ENCODE data around the gene MROH7.

MROH7 gene

DNA sequence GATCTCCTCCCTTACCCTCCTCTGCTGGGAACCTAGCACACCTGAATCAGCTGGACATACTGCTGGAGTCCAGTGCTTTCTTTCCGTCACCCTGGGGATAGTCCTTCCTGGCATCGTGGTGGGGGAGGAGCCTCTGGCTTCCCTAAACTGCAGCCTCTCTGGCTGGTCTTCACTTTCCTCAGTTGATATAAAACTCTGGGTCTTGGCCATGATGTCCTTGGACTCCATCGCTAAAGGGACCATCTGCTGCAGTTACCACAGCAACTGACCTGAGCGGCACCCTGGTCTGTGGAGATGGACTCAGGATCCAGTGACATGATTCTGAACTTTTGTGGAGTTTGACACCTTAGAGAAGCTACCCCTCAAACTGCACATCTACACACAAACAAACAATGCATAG, 99.9 kb downstream of the MROH7 start:
- TF ChIP-seq ZNF274 (IDR thresholded peaks at IDR 0.05; ENCODE audit: low read depth, low read length): no peak
- H3K36me3 ChIP-seq (ENCODE audit: insufficient read depth, insufficient read length, low read length): peaks cover 76% of the 10 kb centered on the region

DNA sequence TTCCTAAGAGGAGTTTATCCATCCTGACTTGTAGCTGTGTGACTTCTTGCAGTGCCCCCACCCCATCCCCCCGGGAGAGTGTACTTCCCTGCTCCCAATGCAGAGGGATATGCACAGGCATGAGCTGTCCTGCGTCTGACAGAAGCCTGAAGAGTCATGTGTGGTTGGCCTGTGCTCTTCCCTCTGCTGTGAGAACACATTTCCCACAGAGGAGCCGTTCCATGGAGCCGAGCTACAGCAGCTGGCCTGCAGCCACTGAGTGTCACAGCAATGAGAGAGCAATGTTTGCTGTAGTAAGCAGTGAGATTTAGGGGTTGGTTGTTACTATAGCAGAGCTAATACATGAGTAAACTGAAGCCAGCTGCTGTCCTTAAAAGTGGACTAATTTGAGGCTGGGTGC, 100.7 kb downstream of the MROH7 start:
- no peak for TF ChIP-seq YY1 (IDR thresholded peaks at IDR 0.05; ENCODE audit: insufficient read depth, insufficient read length)
- no peak for TF ChIP-seq SUZ12 (IDR thresholded peaks at IDR 0.05; ENCODE audit: extremely low read depth, insufficient read depth, insufficient read length)
- no peak for TF ChIP-seq ZNF274 (IDR thresholded peaks at IDR 0.05; ENCODE audit: low read depth, low read length)
- DNase-seq (ENCODE audit: low read depth, low spot score): no peak
- Histone ChIP-seq H3K9ac (ENCODE audit: insufficient read length, low read depth) (no peak overlapping the region), H3K36me3 (ENCODE audit: insufficient read depth, insufficient read length, low read length) (peaks cover 68% of the 10 kb centered on the region), H3K4me1 (ENCODE audit: insufficient read depth, insufficient read length) (peaks cover 9% of the 10 kb centered on the region), H3K9me3 (ENCODE audit: insufficient read depth, low read length) (no peaks in the 10 kb centered on the region), H3K4me3 (ENCODE audit: insufficient read length, low read depth) (no peak overlapping the region), H3K27me3 (ENCODE audit: insufficient read depth, insufficient read length) (no peaks in the 10 kb centered on the region)

More for the DNA sequence above, 99.9 kb downstream of the MROH7 start:
- Histone ChIP-seq H3K9ac (ENCODE audit: insufficient read length, low read depth) (no peak overlapping the region), H3K27me3 (ENCODE audit: insufficient read depth, insufficient read length) (no peaks in the 10 kb centered on the region), H3K4me1 (ENCODE audit: insufficient read depth, insufficient read length) (peaks cover 9% of the 10 kb centered on the region), H3K4me3 (ENCODE audit: insufficient read length, low read depth) (no peak overlapping the region), H3K9me3 (ENCODE audit: insufficient read depth, low read length) (no peaks in the 10 kb centered on the region)
- DNase-seq (ENCODE audit: low read depth, low spot score): no peak

DNA sequence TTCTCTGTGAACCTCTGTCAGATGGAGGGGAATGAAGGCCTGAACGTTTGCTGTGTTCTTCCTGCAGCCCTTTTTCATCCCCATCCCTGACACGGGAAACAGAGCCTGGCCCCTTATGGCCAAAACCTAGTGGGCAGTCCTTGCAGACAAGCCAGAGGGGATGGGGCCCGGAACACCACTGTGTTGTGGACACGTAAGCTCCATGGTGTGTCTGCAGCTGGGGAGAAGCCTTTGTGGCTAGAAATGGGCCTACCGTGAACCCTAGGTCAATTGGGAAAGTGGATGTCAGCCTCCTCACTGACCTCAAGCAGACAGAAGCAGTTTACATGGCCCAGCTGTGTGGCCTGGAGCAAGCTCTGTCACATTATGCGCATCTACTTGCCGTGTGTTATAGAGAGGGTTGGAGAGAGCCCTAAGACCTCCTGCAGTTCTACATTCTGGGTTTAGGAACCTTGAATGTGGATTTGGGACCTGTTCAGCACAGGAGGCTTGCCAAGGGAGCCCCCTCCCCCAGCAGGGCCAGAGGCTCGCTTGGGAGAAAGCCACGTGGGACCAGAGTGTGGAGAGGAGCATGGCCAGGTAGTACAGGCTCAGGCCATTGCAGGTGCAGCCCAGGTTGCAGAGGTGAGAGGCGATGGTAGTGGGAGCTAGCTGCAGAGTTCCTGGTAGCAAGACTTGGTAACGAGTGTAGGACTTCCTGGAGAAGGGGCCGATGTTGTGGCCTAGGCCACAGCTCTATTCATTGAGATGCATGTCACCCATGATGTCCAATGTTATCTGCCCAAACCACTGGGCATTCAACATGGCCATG, 102.0 kb downstream of the MROH7 start:
- TF ChIP-seq YY1 (IDR thresholded peaks at IDR 0.05; ENCODE audit: insufficient read depth, insufficient read length) (no peak), SUZ12 (IDR thresholded peaks at IDR 0.05; ENCODE audit: extremely low read depth, insufficient read depth, insufficient read length) (no peak), ZNF274 (IDR thresholded peaks at IDR 0.05; ENCODE audit: low read depth, low read length) (no peak)
- H3K36me3 ChIP-seq (ENCODE audit: insufficient read depth, insufficient read length, low read length): peaks cover 57% of the 10 kb centered on the region
- no peak overlapping the region for H3K4me3 ChIP-seq (ENCODE audit: insufficient read length, low read depth)
- peaks cover 9% of the 10 kb centered on the region for H3K4me1 ChIP-seq (ENCODE audit: insufficient read depth, insufficient read length)
- H3K27me3 ChIP-seq (ENCODE audit: insufficient read depth, insufficient read length): peaks cover 2% of the 10 kb centered on the region
- H3K9me3 ChIP-seq (ENCODE audit: insufficient read depth, low read length): no peaks in the 10 kb centered on the region
- no peak for DNase-seq (ENCODE audit: low read depth, low spot score)
- H3K9ac ChIP-seq (ENCODE audit: insufficient read length, low read depth): peak overlapping the region; percentile 21

DNA sequence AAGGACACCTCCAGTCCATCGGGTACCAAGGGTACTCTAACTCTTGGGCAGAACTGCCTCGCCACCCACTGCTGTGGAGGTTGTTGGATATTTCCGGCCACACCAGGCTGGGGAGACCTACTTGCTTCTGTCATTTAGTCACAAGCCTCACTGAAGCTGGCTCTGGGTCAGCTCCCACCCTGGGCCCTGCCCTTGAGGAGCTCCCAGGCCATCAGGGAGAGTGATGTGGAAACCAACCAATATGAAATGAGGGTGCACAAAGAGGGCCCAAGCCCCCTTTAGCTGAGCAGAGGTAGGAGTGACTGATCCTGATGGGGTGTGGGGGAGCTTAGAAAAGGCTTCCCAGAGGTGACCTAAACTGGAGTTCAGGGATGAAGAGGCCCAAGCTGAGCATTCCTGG, 103.1 kb downstream of the MROH7 start:
- peaks cover 6% of the 10 kb centered on the region for H3K27me3 ChIP-seq (ENCODE audit: insufficient read depth, insufficient read length)
- no peak for DNase-seq (ENCODE audit: low read depth, low spot score)
- H3K4me3 ChIP-seq (ENCODE audit: insufficient read length, low read depth): no peak overlapping the region
- H3K9me3 ChIP-seq (ENCODE audit: insufficient read depth, low read length): no peaks in the 10 kb centered on the region
- H3K36me3 ChIP-seq (ENCODE audit: insufficient read depth, insufficient read length, low read length): peaks cover 49% of the 10 kb centered on the region
- no peak overlapping the region for H3K9ac ChIP-seq (ENCODE audit: insufficient read length, low read depth)
- TF ChIP-seq SUZ12 (IDR thresholded peaks at IDR 0.05; ENCODE audit: extremely low read depth, insufficient read depth, insufficient read length) (no peak), YY1 (IDR thresholded peaks at IDR 0.05; ENCODE audit: insufficient read depth, insufficient read length) (no peak), ZNF274 (IDR thresholded peaks at IDR 0.05; ENCODE audit: low read depth, low read length) (no peak)
- H3K4me1 ChIP-seq (ENCODE audit: insufficient read depth, insufficient read length): peaks cover 9% of the 10 kb centered on the region

DNA sequence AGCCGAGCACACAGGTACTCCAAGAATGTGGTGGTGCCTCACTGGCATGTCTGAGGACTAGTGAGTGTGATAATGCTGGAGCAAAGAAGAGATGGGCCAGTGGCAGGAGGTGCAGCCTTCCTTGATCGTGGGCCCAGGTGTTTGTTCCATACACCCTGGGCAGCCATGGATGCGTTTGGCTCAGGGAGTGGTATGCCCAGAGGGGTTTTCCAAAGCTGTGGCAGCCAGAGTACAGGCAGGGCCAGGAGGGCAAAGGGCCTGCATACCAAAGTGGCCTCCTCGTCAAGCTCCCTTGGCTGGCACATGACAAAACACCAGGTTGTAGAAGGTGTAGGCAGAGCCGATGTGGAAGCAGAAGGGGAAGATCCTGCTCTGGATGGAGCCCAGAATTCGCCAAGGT, 103.7 kb downstream of the MROH7 start:
- Histone ChIP-seq H3K36me3 (ENCODE audit: insufficient read depth, insufficient read length, low read length) (peaks cover 43% of the 10 kb centered on the region), H3K4me3 (ENCODE audit: insufficient read length, low read depth) (no peak overlapping the region), H3K4me1 (ENCODE audit: insufficient read depth, insufficient read length) (peaks cover 9% of the 10 kb centered on the region), H3K9me3 (ENCODE audit: insufficient read depth, low read length) (no peaks in the 10 kb centered on the region), H3K9ac (ENCODE audit: insufficient read length, low read depth) (no peak overlapping the region), H3K27me3 (ENCODE audit: insufficient read depth, insufficient read length) (peaks cover 6% of the 10 kb centered on the region)
- TF ChIP-seq YY1 (IDR thresholded peaks at IDR 0.05; ENCODE audit: insufficient read depth, insufficient read length) (no peak), ZNF274 (IDR thresholded peaks at IDR 0.05; ENCODE audit: low read depth, low read length) (no peak), SUZ12 (IDR thresholded peaks at IDR 0.05; ENCODE audit: extremely low read depth, insufficient read depth, insufficient read length) (no peak)
- DNase-seq (ENCODE audit: low read depth, low spot score): no peak

DNA sequence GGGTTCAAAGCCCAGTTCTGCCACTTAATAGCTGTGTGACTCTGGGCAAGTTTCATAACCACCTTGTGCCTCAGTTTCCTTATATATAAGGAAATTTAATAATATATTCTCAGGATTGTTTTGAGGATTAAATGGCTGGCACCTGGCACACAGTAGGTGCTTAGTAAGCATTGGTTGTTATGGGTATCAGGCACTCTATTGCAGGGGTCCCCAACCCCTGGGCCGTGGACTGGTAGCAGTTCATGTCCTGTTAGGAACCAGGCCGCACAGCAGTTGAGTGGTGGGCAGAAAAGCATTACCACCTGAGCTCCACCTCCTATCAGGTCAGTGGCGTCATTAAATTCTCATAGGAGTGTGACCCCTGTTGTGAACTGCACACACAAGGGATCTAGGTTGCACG, 104.3 kb downstream of the MROH7 start:
- DNase-seq (ENCODE audit: low read depth, low spot score): no peak
- Histone ChIP-seq H3K4me1 (ENCODE audit: insufficient read depth, insufficient read length) (peaks cover 9% of the 10 kb centered on the region), H3K27me3 (ENCODE audit: insufficient read depth, insufficient read length) (peaks cover 6% of the 10 kb centered on the region), H3K9ac (ENCODE audit: insufficient read length, low read depth) (no peak overlapping the region), H3K36me3 (ENCODE audit: insufficient read depth, insufficient read length, low read length) (peaks cover 38% of the 10 kb centered on the region), H3K9me3 (ENCODE audit: insufficient read depth, low read length) (no peaks in the 10 kb centered on the region), H3K4me3 (ENCODE audit: insufficient read length, low read depth) (no peak overlapping the region)
- TF ChIP-seq YY1 (IDR thresholded peaks at IDR 0.05; ENCODE audit: insufficient read depth, insufficient read length): no peak
- TF ChIP-seq ZNF274 (IDR thresholded peaks at IDR 0.05; ENCODE audit: low read depth, low read length): no peak
- no peak for TF ChIP-seq SUZ12 (IDR thresholded peaks at IDR 0.05; ENCODE audit: extremely low read depth, insufficient read depth, insufficient read length)

DNA sequence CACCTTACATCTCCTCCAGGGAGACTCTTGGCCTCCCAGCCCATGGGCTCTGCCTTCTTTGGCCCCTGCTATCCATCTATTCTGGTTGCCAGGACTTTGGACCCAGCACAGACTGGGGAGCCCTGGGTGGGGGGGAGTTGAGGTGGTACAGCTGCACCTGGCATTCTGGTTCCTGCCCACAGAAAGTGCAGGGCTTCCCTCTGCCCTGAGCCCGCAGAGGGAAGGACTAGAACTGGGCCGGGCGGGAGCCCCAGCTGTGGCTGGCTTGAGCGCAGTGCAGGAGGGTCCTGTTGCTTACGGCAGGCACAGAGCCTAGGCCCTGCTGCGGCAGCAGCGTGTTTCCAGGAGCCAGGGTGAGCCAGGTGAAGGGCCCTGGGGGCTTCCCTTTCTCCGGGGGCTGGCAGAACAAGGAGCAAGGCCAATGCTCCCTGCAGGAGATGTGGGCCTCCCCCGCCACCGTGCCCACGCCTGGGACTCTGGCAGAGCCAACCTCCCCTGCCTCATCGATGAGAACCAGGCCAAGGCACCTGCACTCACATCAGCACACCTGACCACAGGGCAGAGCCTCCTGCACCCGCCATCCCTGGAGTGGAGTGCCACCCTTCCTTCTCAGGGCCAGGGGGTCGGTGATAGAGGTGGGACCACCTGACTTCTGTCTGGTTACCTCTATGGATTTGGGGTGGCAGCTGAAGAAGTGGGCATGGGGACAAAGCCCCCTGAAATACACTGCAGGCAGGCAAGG, 106.7 kb downstream of the MROH7 start:
- Histone ChIP-seq H3K9me3 (ENCODE audit: insufficient read depth, low read length) (no peaks in the 10 kb centered on the region), H3K4me1 (ENCODE audit: insufficient read depth, insufficient read length) (peaks cover 7% of the 10 kb centered on the region), H3K36me3 (ENCODE audit: insufficient read depth, insufficient read length, low read length) (peaks cover 15% of the 10 kb centered on the region), H3K4me3 (ENCODE audit: insufficient read length, low read depth) (no peak overlapping the region), H3K9ac (ENCODE audit: insufficient read length, low read depth) (no peak overlapping the region), H3K27me3 (ENCODE audit: insufficient read depth, insufficient read length) (peaks cover 6% of the 10 kb centered on the region)
- DNase-seq (ENCODE audit: low read depth, low spot score): no peak
- TF ChIP-seq SUZ12 (IDR thresholded peaks at IDR 0.05; ENCODE audit: extremely low read depth, insufficient read depth, insufficient read length) (no peak), ZNF274 (IDR thresholded peaks at IDR 0.05; ENCODE audit: low read depth, low read length) (no peak)

Measured in NT2/D1 (cell line).